Occipital lobe (tissue), 2 donors: ENCODE measurements around the gene POLK. TPM values are rescaled to one million over a fixed set of nuclear protein-coding genes. Genes with fewer than 3 reads are reported as not detected.
"Not testable (repeated sequence)": the region's sequence is repeated elsewhere in the genome, so short reads cannot be mapped to it uniquely, and the experiment has no call there.

Experiments used
- DNase-seq: peaks from one replicate; lab custom pipeline; 2025; lab: John Stamatoyannopoulos, UW
- total RNA-seq: library from RNA; depleted of rRNA; stranded (reverse); fragments of >200 nt; gene quantifications from one replicate; pipeline ENCODE4 v1.2.3, GENCODE V29; 2014

The POLK gene
- total RNA-seq, 1 donor from 2014 or later = 56.5 TPM

DNA sequence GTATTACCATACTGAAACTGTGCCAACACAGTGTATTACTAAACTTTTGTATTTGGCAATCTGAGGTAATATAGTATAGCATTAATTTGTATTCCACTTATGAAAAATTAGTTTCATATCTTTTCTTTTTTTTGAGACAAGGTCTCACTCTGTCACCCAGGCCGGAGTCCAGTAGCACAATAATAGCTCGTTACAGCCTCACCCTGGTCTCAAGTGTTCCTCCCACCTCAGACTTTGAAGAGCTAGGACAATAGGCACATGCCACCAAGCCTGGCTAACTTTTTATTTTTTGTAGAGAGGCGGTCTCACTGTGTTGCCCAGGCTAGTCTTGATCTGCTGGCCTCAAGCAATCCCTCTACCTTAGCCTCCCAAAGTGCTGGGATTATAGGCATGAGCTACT is 36.1 kb downstream of the POLK start:
- no peak for DNase-seq

DNA sequence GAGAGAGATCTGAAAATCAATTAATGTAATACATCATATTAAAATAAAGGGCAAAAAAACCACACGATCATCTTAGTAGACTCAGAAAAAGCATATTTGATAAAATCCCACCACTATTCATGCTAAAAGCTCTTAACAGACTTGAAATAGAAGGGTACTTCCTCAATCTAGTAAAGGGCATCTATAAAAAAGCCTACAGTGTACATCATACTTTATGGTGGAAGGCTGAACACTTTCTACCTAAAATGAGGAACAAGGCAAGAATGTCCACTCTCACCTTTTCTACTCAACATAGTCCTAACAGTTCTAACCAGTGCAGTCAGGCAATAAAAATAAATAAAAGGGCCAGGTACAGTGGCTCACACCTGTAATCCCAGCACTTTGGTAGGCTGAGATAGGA is 38.9 kb downstream of the POLK start:
- no peak for DNase-seq

DNA sequence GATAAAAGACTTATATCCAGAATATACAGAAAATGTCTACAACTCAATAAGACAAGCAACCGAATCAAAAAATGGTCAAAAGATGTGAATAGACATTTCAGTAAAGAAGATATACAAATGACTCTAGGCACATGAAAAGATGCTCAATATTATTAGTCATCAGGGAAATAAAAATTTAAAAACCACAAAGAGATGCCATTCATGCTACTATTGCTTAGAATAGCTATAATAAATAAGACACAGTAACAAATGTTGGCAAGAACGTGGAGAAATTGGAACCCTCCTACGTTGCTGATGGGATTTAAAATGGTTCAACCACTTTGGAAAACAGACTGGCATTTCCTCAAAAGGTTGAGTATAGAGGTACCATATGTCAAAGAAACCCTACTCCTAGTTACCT is 39.8 kb downstream of the POLK start:
- DNase-seq = no peak

DNA sequence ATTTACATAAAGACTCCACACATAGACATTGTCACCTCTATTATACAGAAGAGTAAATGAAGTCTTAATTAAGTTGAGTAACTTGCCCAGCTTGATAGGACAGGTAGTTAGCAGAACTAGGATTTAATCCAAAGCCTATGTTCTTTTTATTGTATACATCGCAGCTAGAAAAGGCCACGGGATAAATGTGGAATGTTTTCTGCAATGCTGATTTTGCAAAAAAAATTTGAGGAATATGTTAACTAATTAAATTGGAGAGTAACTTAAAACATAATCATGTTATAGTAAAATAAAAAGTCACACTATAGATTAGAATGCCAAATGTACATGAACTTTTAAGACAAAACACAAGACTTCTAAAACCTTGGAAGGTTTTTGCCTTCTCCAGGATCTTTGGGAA is 41.1 kb downstream of the POLK start:
- no peak for DNase-seq

DNA sequence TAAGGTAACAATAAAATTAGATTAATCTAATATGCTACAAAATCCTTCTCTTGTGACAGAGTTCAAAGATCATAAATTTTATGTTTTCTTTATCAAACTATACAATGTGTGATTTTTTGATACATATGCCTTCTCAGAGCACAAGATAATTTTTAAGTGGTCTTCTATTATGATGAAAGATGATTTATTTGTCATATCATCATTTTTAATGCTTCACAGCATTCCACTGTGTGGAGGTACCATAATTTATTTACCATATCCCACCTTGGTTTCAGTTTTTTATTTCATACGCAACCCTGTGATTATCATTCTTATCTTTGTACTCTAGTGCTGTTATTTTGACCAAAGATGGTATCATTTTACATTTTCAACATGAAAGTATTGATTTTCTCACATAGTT is 41.7 kb downstream of the POLK start:
- no peak for DNase-seq

DNA sequence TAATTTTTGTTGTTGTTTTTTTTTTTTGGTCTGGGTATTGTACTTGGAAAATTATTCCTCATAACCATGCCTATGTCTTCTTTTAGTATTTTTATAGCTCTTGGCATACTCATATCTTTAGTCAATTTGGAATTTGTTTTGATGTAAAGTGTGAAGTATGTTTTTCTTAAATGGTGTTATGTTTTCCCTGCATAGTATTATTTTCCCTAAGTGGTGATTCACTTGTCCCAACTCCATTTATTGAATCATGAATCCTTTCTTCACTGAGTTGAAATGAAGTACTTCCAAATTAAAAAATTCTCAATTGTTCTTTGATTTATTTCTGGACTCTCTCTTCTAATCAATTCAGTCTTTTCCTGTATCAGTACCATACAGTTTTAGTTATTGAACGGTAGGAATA is 46.5 kb downstream of the POLK start:
- DNase-seq = no peak

DNA sequence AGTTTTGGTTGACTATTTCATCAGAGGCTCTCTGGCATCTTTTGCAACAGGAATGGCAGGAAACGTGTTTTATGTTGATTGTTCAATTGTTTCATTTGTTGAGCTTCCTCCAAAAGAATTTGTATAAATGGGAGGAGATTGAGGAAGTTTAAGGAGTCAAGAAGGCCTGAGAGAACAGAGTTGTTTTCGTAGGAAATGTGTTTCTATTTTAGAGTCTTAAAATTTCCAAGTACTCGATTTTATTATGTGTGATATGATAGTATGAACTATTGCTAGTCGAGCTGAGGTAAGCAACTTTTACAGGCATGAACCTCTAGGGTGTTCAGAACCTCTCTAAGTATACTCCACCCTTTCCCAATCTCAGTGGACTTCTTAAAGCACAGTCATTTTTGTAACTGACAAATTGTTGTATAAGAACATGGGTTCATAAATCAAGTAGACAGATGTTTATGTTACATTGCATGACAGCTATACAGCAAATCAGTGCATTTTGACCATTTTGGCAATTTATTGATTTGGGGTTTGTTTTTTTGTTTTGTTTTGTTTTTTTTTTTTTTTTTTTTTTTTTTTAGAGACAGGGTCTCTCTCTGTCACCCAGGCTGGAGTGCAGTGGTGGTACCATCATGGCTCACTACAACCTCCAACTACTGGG is 47.4 kb downstream of the POLK start:
- DNase-seq = no peak

DNA sequence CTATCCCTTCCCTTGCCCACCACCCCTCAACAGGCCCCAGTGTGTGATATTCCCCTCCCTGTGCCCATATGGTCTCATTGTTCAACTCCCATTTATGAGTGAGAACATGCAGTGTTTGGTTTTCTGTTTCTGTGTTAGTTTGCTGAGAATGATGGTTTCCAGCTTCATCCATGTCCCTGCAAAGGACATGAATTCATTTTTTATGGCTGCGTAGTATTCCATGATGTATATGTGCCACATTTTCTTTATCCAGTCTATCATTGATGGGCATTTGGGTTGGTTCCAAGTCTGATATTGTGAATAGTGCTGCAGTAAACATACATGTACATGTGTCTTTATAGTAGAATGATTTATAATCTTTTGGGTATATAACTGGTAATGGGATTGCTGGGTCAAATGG is 49.0 kb downstream of the POLK start:
- not testable (repeated sequence) for DNase-seq

DNA sequence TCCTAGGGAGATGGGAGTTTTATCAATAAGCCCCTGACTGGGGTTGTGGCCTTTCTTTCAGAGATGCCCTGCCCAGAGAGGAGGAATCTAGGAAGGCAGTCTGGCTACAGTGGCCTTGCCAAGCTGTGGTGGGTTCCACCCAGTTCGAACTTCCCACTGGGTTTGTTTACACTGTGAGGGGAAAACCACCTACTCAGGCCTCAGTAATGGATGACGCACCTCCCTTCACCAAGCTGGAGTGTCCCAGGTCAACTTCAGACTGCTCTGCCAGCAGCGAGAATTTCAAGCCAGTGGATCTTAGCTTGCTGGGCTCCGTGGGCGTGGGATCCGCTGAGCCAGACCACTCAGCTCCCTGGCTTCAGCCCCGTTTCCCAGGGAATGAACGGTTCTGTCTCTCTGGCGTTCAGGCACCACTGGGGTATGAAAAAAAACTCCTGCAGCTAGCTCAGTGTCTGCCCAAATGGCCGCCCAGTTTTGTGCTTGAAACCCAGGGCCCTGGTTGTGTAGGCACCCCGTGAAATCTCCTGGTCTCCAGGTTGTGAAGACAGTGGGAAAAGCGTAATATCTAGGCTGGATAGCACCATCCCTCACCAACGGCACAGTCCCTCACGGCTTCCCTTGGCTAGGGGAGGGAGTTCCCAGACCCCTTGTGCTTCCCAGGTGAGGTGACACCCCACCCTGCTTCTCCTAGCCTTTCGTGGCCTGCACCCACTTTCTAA is 54.5 kb downstream of the POLK start:
- DNase-seq = not testable (repeated sequence)

DNA sequence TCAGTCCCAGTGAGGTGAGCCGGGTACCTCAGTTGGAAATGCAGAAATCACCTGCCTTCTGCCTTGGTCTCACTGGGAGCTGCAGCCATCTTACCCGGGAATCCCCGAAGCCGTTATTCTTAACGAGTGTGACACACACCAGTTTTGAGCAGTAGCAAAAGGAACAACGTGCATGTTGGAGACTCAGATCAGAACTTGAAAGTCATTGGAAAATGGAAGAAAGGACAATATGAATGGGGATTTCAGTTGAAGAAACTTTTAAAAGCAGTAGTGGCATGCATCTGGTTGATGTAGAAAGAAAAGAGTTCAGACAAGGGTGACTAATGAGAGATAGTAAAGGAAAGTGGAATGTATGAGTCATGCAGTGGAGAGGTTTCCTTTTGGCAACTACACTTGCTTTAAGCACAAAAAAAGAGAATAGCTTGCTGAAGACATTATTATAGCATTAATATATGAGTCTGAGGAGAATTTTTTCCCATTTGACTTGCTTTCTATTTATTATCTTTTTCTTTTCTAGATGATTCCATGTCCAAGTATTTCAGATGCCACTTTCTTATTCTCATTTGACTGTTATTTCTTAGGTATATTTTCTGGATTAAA is 55.1 kb downstream of the POLK start:
- no peak for DNase-seq

DNA sequence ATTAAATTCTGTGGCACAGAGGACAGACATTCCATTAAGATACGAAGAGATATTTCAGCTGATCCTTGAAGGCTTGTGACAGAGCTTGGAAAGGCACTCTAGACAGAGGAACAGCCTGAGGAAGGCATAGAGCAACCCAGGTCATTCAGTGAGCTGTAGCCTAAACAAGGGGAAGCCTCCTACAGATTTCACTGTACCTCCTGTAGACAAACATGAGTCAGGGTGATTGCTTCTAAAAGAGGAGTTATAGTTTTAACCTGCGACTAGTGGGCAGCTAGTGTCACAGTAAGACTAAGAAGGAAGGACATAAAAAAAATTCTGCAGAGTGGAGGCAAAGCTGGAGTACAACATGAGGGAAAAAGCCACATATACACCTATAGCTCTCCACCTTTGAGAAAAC is 56.0 kb downstream of the POLK start:
- DNase-seq = no peak

DNA sequence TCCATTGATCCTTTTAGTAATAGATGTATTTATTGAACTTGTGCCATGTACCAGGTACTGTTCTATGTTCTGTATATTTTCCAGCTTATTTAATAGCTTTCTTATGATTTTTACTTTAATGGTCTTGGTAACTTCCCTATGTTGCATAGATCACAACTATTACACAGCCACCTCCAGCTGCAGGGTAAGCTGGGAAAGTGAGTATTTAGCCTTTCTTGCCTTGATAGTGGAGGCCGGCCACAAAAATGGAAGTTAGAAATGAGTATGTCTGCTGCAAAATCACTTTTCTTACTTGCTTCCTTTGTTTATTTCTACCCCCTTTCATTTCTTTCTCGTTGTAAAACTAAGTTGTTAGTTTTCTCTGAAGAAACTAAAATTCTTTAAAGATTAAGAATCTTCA is 56.5 kb downstream of the POLK start:
- DNase-seq = no peak

DNA sequence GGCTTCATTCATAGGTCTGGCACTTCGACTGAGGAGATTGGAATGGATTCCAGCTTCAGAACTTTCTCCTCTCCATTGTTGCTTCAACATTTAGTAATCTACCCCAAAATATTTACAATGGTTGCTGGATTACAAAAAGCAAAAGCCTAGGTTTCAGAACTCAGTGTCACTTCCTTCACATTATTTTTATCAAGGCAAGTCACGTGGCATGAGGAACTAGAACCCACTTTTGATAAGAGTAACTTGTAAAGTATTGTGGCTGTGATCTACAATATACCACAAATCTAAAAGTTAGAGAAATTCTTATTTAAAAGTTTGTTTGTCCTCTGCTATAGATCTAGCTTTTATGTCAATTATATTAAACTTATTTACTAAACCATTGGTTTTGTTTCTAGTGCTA is 59.9 kb downstream of the POLK start:
- DNase-seq = no peak

DNA sequence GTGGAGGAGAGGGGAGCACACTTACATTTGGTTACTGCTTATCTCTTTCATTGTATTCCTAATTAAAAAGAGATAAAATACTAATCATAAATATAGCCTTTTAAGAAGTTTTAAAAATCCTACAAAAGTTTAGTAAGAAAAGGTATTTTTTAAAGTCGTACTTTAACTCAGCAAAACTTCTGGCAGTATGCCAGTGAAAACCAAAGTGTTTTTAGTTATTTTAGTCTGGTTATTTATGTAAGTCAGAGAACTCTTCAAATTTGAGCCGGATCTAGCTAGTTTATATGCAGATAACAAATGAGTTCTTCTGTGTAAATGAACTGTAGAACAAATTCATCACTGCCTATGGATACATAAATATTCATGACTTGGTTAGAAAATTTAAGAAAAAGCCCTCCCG is 63.1 kb downstream of the POLK start:
- DNase-seq = no peak

DNA sequence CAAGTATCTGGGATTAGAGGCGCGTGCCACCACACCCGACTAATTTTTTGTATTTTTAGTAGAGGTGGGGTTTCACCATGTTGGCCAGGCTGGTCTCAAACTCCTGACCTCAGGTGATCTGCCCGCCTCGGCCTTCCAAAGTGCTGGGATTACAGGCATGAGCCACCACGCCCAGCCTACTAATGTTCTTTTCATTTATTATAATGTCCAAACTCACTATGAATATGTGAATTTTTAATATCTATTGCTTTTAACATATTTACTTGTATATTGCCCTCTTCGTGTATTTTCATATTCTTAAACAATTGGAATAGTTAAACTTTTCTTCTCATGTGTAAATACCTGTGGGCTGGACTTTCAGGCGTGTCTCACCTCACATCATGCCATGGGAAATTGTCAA is 66.6 kb downstream of the POLK start:
- DNase-seq = not testable (repeated sequence)

DNA sequence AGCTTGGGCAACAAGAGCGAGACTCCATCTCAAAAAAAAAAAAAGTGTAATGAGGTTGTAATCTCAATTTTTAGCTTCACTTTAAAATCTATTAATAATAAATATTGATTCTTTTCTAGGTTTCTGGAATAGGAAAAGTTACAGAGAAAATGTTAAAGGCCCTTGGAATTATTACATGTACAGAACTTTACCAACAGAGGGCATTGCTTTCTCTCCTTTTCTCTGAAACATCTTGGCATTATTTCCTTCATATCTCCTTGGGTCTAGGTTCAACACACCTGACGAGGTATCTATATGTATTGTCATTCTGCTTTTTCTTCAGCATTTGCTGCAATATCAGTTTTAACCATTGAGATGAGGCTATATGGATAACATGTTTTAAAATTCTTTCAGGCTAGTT is 73.0 kb downstream of the POLK start:
- DNase-seq = no peak

DNA sequence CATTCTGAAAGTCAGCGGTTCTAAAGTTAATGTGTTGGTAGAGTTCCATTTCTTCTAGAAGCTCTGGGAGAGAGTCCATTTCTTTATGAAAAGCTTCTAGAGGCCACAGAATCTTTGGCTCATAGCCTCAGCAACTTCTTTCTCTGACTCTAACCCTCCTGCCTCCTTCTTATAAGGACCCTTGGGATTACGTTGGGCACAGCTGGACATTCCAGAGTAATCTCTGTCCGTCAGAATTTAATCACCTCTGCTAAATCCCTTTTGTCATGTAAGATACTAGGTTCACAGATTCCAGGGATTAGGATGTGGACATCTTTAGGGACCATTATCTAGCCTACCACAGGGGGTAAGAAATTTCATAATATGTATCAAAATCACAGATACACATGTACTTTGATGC is 77.0 kb downstream of the POLK start:
- no peak for DNase-seq

DNA sequence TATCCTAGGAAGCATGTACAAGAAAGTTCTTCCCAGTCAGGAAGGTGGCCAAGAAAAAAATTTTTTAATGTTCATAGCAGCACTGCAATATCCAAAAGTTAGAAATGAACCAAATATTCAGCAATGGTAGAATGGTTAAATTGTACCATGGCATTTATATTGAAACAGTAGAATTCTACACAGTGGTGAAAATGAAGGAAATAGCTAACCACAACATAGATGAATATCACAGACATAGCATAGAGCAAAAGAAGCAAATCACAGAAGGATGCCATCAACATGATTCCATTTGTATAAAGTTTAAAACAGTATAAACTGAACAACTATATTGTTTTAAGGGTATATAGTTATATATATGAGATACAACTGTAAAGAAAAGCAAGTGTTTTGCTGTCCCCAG is 88.8 kb downstream of the POLK start:
- no peak for DNase-seq

DNA sequence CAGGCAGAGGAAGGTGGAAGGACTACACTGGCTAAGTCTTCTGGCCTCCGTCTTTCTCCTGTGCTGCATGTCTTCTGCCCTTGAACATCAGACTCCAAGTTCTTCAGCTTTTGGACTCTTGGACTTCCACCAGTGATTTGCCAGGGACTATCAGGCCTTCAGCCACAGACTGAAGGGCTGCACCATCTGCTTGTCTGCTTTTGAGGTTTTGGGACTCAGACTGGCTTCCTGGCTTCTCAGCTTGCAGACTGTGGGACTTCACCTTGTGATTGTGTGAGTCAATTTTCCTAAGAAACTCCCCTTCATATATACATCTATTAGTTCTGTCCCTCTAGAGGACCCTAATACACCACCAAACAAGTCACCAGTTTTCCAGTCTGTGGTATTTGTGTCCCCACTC is 89.9 kb downstream of the POLK start:
- no peak for DNase-seq

DNA sequence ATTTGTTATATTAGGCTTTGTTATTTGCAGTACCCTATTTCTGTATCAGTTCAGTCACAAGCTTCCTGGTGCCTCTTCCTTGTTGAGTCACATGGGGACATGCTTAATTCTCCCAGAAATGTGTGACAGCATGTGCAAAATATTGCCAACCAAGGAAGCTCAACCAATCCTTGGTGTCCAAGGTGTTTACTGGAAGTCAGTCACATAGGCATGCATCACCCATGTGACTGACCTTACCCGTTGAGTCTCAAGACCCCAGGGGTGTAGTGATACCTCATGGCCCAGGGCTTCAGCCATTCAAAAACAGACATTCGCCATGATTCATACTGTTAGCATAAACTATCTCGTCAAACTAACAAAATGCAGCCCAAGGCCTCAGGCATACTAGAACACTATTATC is 90.3 kb downstream of the POLK start:
- DNase-seq = no peak

DNA sequence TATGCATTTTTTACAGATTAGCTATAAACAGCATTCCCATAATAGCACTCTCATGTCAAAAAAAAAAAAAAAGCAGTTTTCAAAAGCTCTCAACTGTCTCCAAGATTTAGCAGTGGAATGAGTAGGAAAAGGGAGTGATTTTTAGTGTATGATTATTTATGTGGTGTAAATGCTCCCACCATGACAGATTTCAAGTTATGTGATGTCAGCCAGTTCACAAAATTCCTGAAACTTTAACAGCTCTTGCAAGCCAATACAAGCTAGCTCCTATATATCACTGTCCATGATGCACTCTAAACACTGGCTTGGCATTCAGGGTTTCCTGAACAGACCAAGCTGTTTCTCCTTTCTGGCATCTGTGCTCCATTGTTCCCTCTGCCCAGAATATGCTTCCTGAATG is 91.7 kb downstream of the POLK start:
- DNase-seq = no peak

DNA sequence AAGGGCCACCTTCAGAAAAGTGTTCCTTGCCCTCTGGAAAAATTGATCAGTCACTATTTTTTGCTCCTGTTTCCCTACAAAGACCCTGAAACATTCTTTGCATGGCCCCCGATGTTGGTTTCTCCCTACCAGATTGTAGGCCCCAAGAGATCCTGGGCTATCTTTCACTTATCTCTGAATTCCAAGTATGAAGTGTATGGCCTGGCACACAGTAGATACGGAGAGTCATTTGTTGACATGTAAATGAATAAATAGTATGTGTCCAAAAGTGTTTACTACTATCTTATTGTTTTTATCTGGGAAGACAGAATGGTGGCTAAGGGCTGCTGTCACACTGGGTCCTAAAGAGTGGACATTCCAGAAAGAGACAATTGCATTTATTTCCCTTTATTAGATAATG is 92.1 kb downstream of the POLK start:
- no peak for DNase-seq

DNA sequence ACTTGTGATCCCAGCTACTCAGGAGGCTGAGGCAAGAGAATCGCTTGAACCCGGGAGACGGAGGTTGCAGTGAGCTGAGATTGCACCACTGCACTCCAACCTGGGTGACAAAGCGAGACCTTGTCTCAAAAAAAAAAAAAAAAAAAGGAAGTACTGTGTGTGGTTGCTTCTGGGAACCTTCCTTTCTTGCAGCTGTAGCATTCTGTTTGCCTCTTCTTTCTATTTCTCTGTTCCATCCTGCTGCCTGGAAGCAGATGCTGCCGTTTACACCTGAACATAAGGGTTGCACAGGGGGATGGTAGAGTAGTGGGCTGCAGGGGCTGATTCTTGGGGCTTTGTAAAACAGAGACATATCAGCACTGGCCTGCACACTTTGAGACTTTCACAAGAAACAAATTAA is 95.7 kb downstream of the POLK start:
- not testable (repeated sequence) for DNase-seq
